Measurements from ENCODE around the gene MEAF6. TPM values are rescaled to one million over a fixed set of nuclear protein-coding genes. Genes with fewer than 3 reads are reported as not detected.

Gene MEAF6
- total and polyA plus RNA-seq, 2 of the 4 experiments (the other 2 are of a cell fraction) = 36.2 to 40.7 TPM

DNA sequence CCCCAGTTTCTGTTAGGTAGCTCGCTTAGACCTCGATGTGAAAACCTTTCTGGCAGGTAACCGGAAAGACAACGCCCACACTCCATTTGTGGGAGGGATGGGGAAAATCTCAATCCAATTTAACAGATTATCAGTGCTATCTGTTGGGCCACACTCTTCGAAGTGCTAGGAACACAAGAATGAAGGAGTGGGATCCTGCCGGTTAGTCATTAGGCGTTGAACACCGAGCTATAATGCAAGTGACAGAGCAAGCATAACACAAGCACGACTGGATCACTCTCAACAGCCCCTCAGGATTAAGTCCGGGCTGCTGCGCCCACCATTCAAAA, 39.0 kb upstream of the MEAF6 start (continued):
- TF ChIP-seq, protein P1, sequence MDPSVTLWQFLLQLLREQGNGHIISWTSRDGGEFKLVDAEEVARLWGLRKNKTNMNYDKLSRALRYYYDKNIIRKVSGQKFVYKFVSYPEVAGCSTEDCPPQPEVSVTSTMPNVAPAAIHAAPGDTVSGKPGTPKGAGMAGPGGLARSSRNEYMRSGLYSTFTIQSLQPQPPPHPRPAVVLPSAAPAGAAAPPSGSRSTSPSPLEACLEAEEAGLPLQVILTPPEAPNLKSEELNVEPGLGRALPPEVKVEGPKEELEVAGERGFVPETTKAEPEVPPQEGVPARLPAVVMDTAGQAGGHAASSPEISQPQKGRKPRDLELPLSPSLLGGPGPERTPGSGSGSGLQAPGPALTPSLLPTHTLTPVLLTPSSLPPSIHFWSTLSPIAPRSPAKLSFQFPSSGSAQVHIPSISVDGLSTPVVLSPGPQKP (IDR thresholded peaks at IDR 0.05; ENCODE audit: borderline replicate concordance, low read depth, low read length) = no peak
- TF ChIP-seq CHD1 (IDR thresholded peaks at IDR 0.05; ENCODE audit: low read depth, low read length) = no peak
- TF ChIP-seq MAZ (IDR thresholded peaks at IDR 0.05; ENCODE audit: borderline replicate concordance, low read depth, low read length) = no peak

GRCh38 chr1:37549341-37549740, 34.8 kb upstream of the MEAF6 start:
- no peak overlapping the region for H2AK9ac ChIP-seq (replicated peaks; ENCODE audit: low read depth, low read length, poor library complexity)
- H2AK5ac ChIP-seq (ENCODE audit: low read depth, low read length) = no peak overlapping the region

More at GRCh38 chr1:37549341-37549740, 34.8 kb upstream of the MEAF6 start:
- Histone ChIP-seq H4K20me1 (ENCODE audit: insufficient read depth, low read length) (peaks cover 16% of the 10 kb centered on the region; the same call in 1 of the 2 replicates), H3K9ac (ENCODE audit: low read depth, low read length) (no peak overlapping the region), H2AFZ (replicated peaks; ENCODE audit: low read length, poor library complexity) (no peak overlapping the region), H3K79me1 (ENCODE audit: low read depth in 1 of 2, low read length in 2 of 2) (peaks cover 15 to 28% of the 10 kb centered on the region in 2 experiments), H3K4ac (ENCODE audit: low read depth, low read length) (no peak overlapping the region), H2BK20ac (ENCODE audit: low read depth, low read length) (no peak overlapping the region), H2BK120ac (ENCODE audit: low read depth, low read length) (no peak overlapping the region), H3K4me1 (ENCODE audit: control insufficient read depth, insufficient read depth, low read length) (peaks cover 3% of the 10 kb centered on the region; the same call in 1 of the 2 replicates), H3K36me3 (ENCODE audit: control insufficient read depth, insufficient read depth, low read length) (peaks cover 31% of the 10 kb centered on the region), H3K9me3 (ENCODE audit: control insufficient read depth, insufficient read depth, low read length) (no peaks in the 10 kb centered on the region), H3K27me3 (ENCODE audit: control insufficient read depth, insufficient read depth, low read length) (no peaks in the 10 kb centered on the region), H4K5ac (ENCODE audit: low read depth, low read length) (no peak overlapping the region), H3K27ac (ENCODE audit: insufficient read depth, low read length) (no peak overlapping the region), H3K4me2 (ENCODE audit: low read depth, low read length) (no peak overlapping the region), H2BK5ac (ENCODE audit: low read depth, low read length, poor library complexity, severe bottlenecking) (no peak overlapping the region), H3K18ac (ENCODE audit: low read depth, low read length) (no peak overlapping the region), H3K23ac (ENCODE audit: low read depth, low read length) (no peak overlapping the region), H4K8ac (ENCODE audit: low read depth in 2 of 2, low read length in 2 of 2) (no peak overlapping the region), H2BK15ac (ENCODE audit: low read depth, low read length) (no peak overlapping the region), H3K56ac (ENCODE audit: extremely low read depth, insufficient read depth, low read length) (no peak overlapping the region), H3K9me1 (ENCODE audit: insufficient read depth, low read length) (no peaks in the 10 kb centered on the region; the same call in 1 of the 2 replicates), H4K91ac (ENCODE audit: insufficient read depth, low read depth, low read length) (no peak overlapping the region), H3K14ac (replicated peaks; ENCODE audit: low read depth, low read length) (no peak overlapping the region), H3K4me3 (ENCODE audit: insufficient read depth, low read depth, low read length) (no peak overlapping the region)
- CTCF ChIA-PET = interaction anchor here (0.6 to 0.8 kb wide), 2 partner anchors 35 to 39 kb away, joined by 3 read pairs; partner anchors contain the start of gene MEAF6
- in situ Hi-C loops (cut with MboI; ENCODE audit: low sequenced_read_pairs) = no loop called here
- DNase-seq (peak; percentile 44), ATAC-seq (ENCODE audit: low read depth) (no peak)
- intact Hi-C loops (cut with micrococcal nuclease) = no loop called here
- no peak for TF ChIP-seq SMC3 (IDR thresholded peaks at IDR 0.05; ENCODE audit: low read depth, low read length)
- TF ChIP-seq, protein P1 (IDR thresholded peaks at IDR 0.05; ENCODE audit: borderline replicate concordance, low read depth, low read length) = no peak
- no peak for TF ChIP-seq CHD1 (IDR thresholded peaks at IDR 0.05; ENCODE audit: low read depth, low read length)
- TF ChIP-seq MAFK (IDR thresholded peaks at IDR 0.05; ENCODE audit: low read depth, low read length) = no peak
- TF ChIP-seq POLR2A (IDR thresholded peaks at IDR 0.05; ENCODE audit: low read depth, low read length) = no peak
- no peak for TF ChIP-seq NFE2L2 (IDR thresholded peaks at IDR 0.05; ENCODE audit: low read depth, low read length)
- no peak for TF ChIP-seq RAD21 (IDR thresholded peaks at IDR 0.05; ENCODE audit: low read length)
- TF ChIP-seq RFX5 (IDR thresholded peaks at IDR 0.05; ENCODE audit: low read depth, low read length) = no peak
- TF ChIP-seq FOS (IDR thresholded peaks at IDR 0.05; ENCODE audit: low read depth, low read length) = no peak
- WGBS, 2 experiments (ENCODE audit: extremely low coverage in 2 of 2, insufficient read length in 1 of 2) = no CpG with 5 or more reads among the region's 6 CpGs
- dilution Hi-C loops (cut with HindIII; ENCODE audit: low sequenced_read_pairs, unreplicated experiment) = no loop called here
- BruUV-seq (replicated peaks) = no TSS peak
- POLR2A ChIA-PET (ENCODE audit: unreplicated experiment) = interaction anchor here (0.6 kb wide), 1 partner anchor 1488 kb away, joined by 8 read pairs; no protein-coding TSS in a partner anchor
